Measurements from ENCODE around the gene CHMP6.

The CHMP6 gene

GRCh38 chr17:81000631-81001357 is 9.2 kb downstream of the CHMP6 start:
- TF ChIP-seq CTCF (IDR thresholded peaks at IDR 0.05; ENCODE audit: insufficient read depth, low read depth, low read length, missing control alignments), result no peak
- no peak overlapping the region for H3K4me3 ChIP-seq (ENCODE audit: low read depth, low read length)
- no peak for DNase-seq (ENCODE audit: low read depth)

GRCh38 chr17:81002013-81002384 is 10.4 kb downstream of the CHMP6 start:
- no peak for DNase-seq (ENCODE audit: low read depth)
- TF ChIP-seq CTCF (IDR thresholded peaks at IDR 0.05; ENCODE audit: insufficient read depth, low read depth, low read length, missing control alignments), result no peak
- H3K4me3 ChIP-seq (ENCODE audit: low read depth, low read length), result no peak overlapping the region

GRCh38 chr17:81002409-81003361 is 11.0 kb downstream of the CHMP6 start:
- no peak for DNase-seq (ENCODE audit: low read depth)
- no peak overlapping the region for H3K4me3 ChIP-seq (ENCODE audit: low read depth, low read length)
- no peak for TF ChIP-seq CTCF (IDR thresholded peaks at IDR 0.05; ENCODE audit: insufficient read depth, low read depth, low read length, missing control alignments)

GRCh38 chr17:81003711-81004475 is 12.3 kb downstream of the CHMP6 start:
- no peak overlapping the region for H3K4me3 ChIP-seq (ENCODE audit: low read depth, low read length)
- DNase-seq (ENCODE audit: low read depth), result no peak
- no peak for TF ChIP-seq CTCF (IDR thresholded peaks at IDR 0.05; ENCODE audit: insufficient read depth, low read depth, low read length, missing control alignments)

- DNase-seq (ENCODE audit: low read depth), result no peak
- TF ChIP-seq CTCF (IDR thresholded peaks at IDR 0.05; ENCODE audit: insufficient read depth, low read depth, low read length, missing control alignments), result no peak
- no peak overlapping the region for H3K4me3 ChIP-seq (ENCODE audit: low read depth, low read length)
Observed at GRCh38 chr17:81006891-81007290, 15.2 kb downstream of the CHMP6 start.

- no peak for TF ChIP-seq CTCF (IDR thresholded peaks at IDR 0.05; ENCODE audit: insufficient read depth, low read depth, low read length, missing control alignments)
- no peak overlapping the region for H3K4me3 ChIP-seq (ENCODE audit: low read depth, low read length)
- no peak for DNase-seq (ENCODE audit: low read depth)
Observed at GRCh38 chr17:81008140-81008539, 16.5 kb downstream of the CHMP6 start.
